ENCODE measurements around the gene TFCP2. TPM values are rescaled to one million over a fixed set of nuclear protein-coding genes. Genes with fewer than 3 reads are reported as not detected.

Gene TFCP2
- total and polyA plus RNA-seq, 11 donors, result 8.3 to 28.8 (median 19.3) TPM

- H3K9me3 ChIP-seq, result no peaks in the 10 kb centered on the region
- no peak overlapping the region for H3K4me3 ChIP-seq
- ATAC-seq, result peak in 2 of 4 donors; percentile 13 to 42
- DNase-seq, result no peak
- H3K27ac ChIP-seq, result peak overlapping the region in 1 of 12 donors; percentile 19
- H3K36me3 ChIP-seq, result peaks cover 0 to 49% (median 40%) of the 10 kb centered on the region in 9 donors
- intact Hi-C loops (cut with DNase I), result no loop called here
- TF ChIP-seq CTCF (IDR thresholded peaks at IDR 0.05), result no peak
- no peak for TF ChIP-seq POLR2A (IDR thresholded peaks at IDR 0.05)
- H3K4me1 ChIP-seq, result peaks cover 0 to 41% (median 30%) of the 10 kb centered on the region in 12 donors
- H3K27me3 ChIP-seq, result no peaks in the 10 kb centered on the region
- WGBS, 4 donors, result 92 to 95% (median 93%) methylated on average over 5 of the region's 5 CpGs
Measured at GRCh38 chr12:51075390-51075789, 97.5 kb downstream of the TFCP2 start.

GRCh38 chr12:51071663-51072062, 101.3 kb downstream of the TFCP2 start:
- 79 to 88% (median 84%) methylated on average over 2 of the region's 2 CpGs for WGBS, 4 donors
- H3K27ac ChIP-seq, result no peak overlapping the region
- peaks cover 5 to 86% (median 76%) of the 10 kb centered on the region in 9 donors for H3K36me3 ChIP-seq
- no peak overlapping the region for H3K4me3 ChIP-seq
- TF ChIP-seq POLR2A (IDR thresholded peaks at IDR 0.05), result no peak
- no peak for TF ChIP-seq CTCF (IDR thresholded peaks at IDR 0.05)
- no peak for DNase-seq
- no peak for ATAC-seq
- intact Hi-C loops (cut with DNase I), result no loop called here
- H3K4me1 ChIP-seq, result peaks cover 0 to 20% (median 15%) of the 10 kb centered on the region in 12 donors
- H3K27me3 ChIP-seq, result no peaks in the 10 kb centered on the region
- H3K9me3 ChIP-seq, result no peaks in the 10 kb centered on the region

- H3K27me3 ChIP-seq, result no peaks in the 10 kb centered on the region
- intact Hi-C loops (cut with DNase I), result no loop called here
- ATAC-seq (no peak), DNase-seq (no peak)
- H3K27ac ChIP-seq, result no peak overlapping the region
- peaks cover 0 to 5% (median 0%) of the 10 kb centered on the region in 12 donors for H3K4me1 ChIP-seq
- no peak overlapping the region for H3K4me3 ChIP-seq
- WGBS, 4 donors, result 85 to 90% (median 87%) methylated on average over 3 of the region's 3 CpGs
- H3K9me3 ChIP-seq, result no peaks in the 10 kb centered on the region
- TF ChIP-seq POLR2A (IDR thresholded peaks at IDR 0.05) (no peak), CTCF (IDR thresholded peaks at IDR 0.05) (no peak)
- peaks cover 7 to 98% (median 92%) of the 10 kb centered on the region in 9 donors for H3K36me3 ChIP-seq
Measured at GRCh38 chr12:51070004-51070403, 102.9 kb downstream of the TFCP2 start.

- H3K9me3 ChIP-seq, result no peaks in the 10 kb centered on the region
- H3K4me1 ChIP-seq, result no peaks in the 10 kb centered on the region
- H3K27me3 ChIP-seq, result no peaks in the 10 kb centered on the region
- H3K27ac ChIP-seq, result no peak overlapping the region
- TF ChIP-seq CTCF (IDR thresholded peaks at IDR 0.05) (no peak), POLR2A (IDR thresholded peaks at IDR 0.05) (no peak)
- 64 to 72% (median 67%) methylated on average over 6 to 7 of the region's 7 CpGs for WGBS, 4 donors
- DNase-seq (no peak), ATAC-seq (peak in 1 of 4 donors; percentile 14)
- intact Hi-C loops (cut with DNase I), result no loop called here
- no peak overlapping the region for H3K4me3 ChIP-seq
- H3K36me3 ChIP-seq, result peaks cover 7 to 99% (median 98%) of the 10 kb centered on the region in 9 donors
Measured at GRCh38 chr12:51067771-51068170, 105.2 kb downstream of the TFCP2 start.
